HPDE6-E6E7 (cell line): Measurements from ENCODE around the gene GSK3A.

Source experiments
- DNase-seq: peaks from one replicate; pipeline ENCODE4 v3.0.0; 2011; ENCODE audit warnings: missing footprints; ENCODE audit errors: extremely low spot score

Gene GSK3A

DNA sequence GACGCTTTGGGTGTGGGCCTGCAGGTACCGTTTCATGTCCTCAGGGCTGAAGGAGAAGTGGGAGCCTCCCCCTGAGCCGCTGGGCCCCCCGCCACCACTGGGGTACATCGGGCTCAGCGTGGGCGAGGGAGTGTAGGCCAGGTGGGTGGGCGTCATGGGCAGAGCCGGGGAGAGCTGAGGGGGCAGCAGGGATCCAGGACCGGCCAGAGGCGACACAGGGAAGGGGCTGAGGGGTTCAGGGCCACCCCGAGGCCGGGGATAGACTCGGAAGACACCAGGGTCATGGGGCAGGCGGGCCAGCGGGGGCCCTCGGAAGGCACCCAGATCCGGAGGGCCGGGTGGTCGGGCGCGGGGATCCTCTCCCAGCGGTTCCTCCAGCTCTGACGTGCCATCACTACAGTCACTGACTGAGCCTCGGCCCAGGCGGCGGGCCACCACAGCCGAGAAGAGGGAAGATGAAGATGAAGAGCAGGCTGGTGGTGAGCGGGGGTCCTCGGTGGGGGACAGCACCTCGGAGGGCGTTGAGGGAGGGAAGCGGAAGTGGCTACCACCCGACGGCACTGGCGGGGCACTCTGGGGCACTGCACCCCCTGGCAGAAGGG is 6.8 kb upstream of the GSK3A start:
- DNase-seq = no peak

DNA sequence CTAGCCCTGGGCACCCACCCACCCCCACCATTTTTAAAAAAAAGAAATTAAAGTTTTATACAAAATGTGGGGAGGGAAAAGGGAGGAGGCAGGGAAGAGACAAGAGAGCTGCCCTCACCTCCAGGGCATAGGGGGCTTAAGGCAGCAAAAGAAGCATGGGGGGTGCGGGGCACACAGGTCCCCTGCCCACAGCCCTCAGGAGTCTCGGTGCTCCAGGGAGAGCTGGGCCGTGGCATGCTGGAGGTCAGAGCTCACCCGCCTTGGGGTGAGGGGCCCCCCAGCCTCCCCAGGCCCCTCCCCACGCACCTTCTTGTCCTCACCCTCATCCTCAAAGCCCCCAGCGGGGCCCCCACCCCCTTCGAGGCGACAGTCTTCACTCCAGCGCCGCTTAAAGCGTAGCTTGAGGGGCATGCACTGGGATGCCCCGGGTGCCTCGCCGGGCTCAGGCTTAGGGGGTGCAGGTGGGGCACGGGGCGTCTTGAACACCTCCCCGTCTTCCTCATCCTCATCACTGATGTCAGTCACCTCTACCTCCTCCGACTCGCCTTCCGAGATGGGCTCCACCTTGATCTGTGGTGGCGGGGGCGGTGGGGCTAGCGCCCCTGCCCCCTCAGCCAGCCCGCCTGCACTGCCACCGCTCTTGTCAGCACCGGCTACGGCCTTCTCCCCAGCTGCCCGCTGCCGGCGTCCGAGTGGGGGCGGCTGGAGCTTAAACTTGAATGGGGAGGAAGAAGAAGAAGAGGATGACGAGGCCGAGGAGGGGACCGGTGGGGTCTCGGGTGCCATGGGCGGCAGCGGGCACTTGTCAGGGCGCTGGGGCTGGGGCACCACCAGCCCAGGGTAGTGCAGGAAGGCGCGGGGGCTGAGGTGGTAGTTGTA is 6.1 kb upstream of the GSK3A start:
- DNase-seq = no peak

DNA sequence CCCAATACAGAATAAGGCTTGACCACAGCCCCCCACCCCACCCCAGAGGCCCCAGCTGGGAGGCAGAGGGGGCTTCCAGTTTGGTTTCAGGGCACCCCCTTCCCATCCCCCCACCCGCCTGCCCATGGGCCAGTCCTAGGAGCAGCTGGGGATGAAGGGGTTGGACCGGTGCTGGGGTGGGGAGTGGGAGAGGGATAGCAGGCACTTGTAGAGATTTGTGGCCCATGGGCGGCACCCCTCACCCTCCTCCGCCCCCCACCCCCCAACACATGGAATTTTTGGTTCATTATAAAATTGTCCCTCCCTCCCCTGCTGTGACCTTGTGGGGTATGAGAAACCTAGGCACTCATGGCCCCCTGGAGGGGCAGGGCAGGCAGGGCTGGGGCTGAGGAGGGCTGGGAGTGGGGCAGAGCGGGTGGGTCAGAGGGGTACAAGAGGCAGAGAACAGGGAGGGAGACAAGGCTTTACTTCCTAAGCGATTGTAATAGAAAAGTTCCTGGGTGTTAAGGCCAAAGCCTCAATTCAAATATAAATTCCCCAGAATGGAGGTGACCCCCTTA is 5.3 kb upstream of the GSK3A start:
- DNase-seq = no peak

DNA sequence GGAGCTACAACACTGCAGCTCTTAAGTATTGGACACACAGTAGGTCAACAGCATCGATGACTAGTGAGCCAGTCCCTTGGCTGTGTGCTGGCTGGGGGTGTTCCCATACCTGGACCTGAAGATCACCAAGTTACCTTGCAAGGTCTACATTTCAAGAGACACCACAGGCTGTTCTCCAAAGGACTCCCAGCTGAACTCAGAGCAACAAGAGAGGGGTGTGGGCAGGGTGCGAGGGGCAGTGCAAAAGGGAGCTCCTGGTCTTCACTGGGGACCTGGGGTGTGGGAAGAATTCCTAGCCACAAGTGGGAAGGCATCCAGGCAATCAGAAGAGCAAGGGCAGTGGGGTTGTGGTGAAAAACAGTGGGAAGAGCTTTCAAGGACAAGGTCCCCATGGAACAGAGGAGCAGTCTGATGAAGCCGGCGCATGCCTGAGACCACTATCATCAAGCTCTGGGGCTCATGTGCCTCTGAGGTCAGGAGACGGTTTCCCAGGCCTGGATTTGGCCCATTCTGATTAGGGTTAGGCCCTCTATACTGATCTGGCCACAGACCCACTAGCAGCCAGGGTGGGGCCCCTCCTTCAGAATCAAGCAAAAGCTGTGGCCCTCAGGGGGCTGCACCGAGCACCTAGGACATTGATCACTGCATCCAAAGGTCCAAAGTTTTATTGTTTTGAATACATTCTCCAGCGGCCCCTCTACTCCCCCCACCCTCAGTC is 4.7 kb upstream of the GSK3A start:
- DNase-seq = no peak

DNA sequence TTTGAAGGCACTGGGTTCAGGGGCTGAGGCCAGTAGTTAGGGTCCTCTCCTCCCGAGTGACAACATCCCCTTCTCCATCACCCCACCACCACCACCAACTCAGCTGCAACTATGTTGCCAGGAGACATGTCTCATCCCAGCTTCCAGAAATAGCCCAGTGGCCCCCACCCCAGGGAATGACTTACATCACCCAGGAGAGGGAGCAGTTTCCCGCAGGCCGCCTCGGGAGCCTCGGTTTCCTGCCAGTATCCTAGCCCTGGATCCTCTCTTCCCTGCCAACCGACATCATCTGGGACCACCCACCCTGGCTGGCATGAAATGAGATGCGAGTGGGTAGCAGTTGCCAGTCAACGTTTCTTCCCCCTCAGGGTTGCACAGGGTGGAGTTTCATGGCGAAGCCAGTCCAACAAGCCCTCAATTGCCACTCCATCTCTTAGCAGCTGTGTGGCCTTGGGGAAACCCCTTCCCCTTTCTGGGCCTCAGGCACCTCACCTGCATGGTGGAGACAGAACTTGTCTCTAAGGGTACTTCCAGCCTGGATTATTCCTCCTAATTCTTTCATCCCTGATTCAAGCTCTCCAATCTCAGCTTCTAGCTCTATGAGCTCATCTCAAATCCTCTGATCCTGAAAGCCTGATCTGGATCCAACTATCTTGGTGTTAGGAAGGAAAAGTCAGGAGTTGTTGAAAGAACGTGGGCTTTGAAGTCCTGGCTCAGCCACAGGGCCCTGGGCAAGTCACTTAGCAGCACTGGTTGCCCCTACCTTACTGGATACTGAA is 3.9 kb upstream of the GSK3A start:
- DNase-seq = peak; percentile 61

DNA sequence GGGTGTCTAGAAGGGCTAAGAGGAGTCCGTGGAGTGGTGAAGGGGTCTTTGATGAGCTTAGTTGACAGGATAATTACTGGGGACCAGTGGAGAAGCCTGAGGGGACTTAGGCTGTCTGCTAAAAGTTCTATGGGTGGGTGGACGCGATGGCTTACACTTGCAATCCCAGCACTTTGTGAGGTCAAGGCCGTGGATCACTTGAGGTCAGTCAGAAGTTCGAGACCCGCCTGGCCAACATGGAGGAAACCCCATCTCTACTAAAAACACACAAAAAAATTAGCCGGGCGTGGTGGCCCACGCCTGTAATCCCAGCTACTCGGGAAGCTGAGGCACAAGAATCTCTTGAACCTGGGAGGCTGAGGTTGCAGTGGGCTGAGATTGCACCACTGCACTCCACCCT is 2.8 kb upstream of the GSK3A start:
- DNase-seq = no peak

DNA sequence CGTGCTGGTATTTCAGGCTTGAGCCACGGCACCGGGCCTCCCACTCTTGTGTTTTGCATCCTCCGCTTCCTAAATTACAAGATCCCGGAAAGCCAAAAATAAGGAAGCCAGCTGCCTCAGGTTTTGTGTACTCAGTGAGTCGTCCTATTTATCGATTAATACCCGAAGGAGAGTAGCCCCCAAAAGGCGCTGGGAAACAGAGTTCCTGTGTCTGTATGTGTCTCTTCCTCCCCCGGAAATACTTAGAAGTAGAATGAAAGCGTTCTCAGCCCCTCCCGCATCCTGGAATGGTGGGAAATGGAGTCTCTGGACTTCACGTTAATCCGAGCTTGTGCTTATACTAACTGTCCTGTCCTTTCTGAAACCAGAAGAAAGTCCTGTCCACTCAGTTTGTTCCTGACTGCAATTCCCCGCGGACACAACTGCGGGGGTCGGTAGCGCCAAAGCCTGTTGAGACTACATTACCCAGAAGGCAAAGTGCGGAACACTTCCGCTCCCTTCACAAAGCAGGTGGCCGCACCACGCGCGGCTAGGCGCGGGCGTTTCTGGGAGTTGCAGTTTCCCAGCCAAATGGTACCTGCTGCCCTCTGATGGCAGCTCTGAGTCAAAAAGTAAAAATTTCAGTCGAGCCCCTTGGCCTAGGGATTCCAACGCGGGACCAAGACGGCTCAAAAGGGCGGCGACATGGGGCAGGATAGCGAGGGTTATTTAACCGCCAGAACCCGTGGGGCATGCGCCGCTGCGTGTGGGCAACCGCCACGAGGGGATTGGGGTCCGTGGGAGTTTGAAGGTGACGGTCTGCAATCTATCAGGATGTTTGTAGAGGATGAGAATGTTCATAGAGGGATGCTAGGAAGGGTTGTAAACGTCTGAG is 2.2 kb upstream of the GSK3A start:
- peak; percentile 73 for DNase-seq

DNA sequence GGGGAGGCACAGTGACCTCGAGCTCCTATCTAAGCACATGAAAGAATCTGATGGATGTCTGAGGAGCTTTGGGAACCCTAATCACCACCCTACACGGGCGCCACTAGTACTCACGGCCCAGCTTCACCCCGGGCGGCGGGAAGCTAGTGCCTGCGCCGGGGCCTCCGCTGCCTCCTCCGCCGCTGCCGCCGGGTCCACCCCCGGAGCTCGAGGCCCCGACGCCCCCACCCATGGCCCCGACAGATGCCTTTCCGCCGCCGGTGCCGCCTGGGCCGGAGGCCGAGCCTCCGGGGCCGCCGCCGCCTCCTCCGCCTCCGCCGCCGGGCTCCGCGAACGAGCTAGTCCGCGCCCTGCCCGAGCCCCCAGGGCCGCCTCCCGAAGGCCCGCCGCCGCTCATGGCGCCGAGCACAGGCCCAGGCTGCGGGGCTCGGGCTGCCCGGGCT is 312 bp downstream of the GSK3A start:
- DNase-seq = no peak

DNA sequence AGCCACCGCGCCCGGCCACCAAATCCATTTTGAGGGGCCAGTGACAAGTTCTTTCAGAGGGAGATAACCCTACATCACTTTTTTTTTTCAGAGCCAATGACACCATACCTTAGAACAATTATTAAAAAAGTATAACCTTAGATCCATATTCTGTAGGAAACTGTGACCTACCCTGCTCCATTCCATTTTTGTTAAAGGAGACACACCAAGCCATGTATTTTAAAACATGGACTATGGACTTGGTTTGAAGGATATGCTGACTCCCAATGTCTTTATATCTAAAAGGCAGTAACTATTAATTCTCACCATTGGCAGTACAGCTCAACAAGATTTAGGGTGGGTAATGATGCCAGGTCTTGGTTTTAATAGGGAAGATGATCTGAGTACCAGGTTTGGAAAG is 1.1 kb downstream of the GSK3A start:
- DNase-seq = no peak

DNA sequence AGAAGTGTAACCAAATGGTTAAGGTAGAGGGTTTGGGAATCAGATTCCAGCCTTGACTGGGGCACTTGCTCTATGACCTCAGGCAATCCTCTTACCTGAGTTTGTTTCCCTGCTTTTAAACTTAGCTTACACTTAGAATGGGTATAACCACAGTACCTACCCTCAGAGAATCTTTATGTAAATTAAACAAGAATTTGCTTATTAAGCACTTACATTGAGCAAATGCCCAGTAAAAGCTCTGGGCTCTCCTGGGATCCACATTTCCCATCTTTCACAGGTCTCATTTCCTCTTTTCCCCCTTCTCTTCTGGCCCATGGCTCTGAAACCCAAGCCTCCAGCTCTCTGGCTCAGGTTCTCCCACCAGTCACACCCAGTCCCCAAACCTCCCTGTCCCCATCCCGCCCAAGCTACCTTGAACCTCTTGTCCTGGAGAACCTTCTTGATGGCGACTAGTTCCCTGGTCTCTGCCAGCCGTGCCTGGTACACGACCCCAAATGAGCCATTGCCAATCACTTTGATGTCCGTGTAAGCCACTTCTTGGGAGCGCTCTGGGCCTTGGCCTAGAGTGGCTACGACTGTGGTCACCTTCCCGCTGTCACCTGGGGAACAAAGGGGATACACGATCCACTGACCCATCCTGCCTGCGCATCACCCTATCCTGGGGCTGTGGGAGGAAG is 2.7 kb downstream of the GSK3A start:
- no peak for DNase-seq

DNA sequence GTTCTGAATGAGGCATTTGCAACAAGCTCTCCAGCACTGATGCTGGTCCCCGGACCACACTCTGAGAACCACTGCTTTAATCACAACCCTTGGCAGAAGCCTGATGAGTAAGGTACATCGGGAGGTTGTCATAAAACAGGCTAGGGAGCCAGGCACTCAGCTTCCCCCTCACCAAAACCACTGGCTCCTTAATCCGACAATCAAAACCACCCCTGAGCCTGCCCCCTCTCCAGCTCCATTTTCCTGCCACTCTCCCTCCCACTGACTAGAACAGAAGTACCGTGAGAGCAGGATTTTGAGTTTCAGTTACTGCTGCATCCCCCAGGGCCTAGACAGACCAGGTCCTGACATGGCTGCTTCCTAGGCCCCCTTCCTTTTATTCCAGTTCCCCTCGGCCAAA is 7.2 kb downstream of the GSK3A start:
- DNase-seq = no peak

DNA sequence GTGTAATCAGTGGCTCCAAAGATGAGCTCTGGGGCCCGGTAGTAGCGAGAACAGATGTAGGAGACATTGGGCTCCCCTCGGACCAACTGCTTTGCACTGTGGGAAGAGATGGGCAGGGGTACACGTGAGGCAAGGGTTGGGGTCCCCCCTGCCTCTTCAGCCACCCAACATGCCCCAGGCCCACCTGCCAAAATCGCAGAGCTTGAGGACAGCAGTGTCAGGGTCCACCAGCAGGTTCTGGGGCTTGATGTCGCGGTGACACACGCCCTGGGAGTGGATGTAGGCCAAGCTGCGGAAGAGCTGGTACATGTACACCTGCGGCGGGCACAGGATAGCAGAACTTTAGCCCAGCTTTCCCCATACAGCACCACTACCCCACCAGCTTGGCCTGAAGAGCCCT is 8.0 kb downstream of the GSK3A start:
- DNase-seq = no peak

DNA sequence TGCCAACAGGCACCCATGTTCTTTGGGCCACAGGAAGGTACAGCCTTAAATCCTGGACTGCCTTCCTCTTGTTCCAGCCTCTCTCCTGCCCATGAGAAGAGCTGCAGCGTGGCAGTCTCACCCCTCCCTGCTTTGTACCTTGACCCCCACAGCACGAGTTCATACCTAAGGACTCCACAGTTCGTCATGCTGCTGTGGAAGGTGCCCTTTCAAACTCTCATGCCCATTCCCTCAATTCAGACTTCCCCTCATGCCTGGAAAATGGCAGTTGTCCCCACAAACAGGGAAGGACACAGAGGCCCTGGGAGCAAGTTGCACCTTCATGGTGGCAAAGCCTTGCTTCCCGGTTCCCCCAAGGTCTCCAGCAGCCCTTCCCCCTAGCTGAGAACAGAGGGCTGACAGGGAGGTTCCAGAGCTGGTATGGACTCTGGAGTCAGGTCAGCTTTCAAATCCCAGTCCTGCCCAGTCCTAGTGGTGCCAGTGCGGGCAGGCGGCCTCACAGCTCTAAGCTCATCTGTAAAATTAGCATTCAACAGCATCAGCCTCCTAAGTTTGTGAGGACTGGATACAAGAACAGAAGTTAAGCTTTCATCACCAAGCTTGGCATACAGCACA is 8.6 kb downstream of the GSK3A start:
- no peak for DNase-seq

DNA sequence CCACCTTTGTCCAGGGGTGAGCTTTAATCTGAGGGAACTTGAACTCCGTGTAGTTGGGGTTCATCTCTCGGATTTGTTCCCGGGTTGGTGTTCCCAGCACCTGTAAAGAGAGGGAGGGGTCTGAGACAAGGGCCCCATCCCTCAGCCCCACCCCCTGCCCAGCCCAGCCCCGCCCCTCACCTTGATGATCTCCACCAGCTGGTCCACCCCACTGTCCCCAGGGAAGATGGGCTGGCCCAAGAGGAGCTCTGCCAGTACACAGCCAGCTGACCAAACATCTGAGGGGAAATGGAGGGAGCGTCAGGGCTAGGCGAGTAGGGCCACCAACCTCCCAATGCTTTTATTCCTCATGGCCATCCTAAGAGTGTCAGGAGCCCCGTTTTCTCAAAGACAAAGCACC is 9.3 kb downstream of the GSK3A start:
- no peak for DNase-seq

DNA sequence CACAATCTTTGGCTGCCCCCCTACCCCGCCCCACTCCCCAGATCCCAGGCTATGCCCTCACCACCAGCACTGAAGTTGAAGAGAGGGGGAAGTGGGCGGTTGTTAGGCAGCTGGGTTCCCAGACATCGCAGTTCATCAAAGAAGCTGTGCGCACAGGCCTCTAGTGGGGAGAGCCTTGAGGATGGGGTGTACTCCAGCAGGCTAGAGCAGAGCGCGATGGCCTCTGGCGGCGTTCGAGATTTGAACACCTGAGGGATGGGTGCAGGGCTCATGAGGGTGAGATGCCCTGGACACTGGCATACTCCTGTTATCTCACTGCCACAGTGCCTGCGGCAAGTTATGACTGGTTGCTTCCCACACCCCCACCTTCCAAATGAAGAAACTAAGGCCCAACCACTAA is 10.0 kb downstream of the GSK3A start:
- no peak for DNase-seq

DNA sequence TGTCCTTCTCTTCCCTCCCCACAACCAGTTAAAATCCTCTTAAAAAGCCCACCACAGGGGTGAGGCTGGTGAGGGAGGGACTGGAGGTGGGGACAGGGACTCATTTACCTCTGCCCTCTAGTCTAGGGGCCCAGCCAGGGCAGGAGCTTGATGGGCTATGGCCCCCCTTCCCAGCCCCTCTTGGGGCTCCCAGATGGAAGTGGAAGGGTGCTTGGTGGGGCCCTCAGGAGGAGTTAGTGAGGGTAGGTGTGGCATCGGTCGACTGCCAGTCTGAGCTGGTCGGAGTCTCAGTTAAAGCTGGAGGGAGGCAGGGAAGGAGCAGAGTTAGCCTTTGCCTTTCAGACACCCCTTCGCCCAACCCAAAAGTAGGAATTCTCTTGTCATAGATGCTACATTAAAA is 11.8 kb downstream of the GSK3A start:
- no peak for DNase-seq

DNA sequence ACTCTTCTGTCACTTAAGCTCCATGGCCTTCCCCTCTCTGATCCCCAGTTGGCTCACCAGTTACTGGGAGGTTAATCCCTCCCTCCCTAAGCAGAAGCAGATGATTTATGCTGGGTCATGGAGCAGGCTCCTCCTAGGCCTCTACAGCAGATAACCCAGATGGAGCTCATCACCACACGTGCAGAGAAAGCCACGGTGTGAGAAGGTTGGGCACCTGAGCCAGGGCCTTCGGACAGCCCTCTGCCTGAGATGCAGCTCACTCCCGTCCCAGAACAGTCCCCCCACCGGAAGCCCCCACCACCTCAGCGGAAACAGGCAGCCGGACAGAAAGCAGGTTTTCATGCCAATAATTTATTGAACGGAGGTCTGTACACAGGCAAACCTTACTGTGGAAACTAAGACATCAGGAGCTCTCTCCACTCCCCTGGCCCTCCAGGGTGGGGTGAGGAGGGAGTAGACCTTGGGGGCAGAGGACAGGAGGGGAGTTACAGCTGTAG is 12.5 kb downstream of the GSK3A start:
- DNase-seq = no peak

DNA sequence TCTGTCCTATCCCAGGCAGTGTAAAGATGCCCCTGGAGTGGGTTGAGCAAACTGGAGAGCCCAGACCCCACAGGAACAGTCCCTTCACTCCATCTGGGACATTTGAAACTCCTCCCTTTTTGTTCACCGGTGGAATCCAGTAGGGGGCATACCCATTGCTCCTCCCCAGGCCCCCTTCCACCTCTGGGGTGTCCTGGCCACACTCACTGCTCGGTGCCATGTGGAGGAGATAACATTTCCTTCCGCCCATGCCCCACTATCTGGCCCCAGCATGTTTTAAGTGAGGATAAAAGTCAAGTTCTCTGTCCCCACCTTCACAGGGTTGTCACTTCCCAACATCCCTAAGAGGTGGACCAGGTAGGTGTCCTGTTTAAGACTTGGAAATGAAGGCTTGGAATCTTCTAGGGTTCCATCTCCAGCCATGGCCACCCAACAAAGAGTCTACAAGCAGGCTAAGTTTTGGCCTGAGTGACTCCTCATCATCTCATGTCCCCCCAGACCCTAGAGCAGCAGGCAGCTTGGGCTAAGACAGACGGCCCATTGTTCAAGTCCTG is 13.0 kb downstream of the GSK3A start:
- no peak for DNase-seq

DNA sequence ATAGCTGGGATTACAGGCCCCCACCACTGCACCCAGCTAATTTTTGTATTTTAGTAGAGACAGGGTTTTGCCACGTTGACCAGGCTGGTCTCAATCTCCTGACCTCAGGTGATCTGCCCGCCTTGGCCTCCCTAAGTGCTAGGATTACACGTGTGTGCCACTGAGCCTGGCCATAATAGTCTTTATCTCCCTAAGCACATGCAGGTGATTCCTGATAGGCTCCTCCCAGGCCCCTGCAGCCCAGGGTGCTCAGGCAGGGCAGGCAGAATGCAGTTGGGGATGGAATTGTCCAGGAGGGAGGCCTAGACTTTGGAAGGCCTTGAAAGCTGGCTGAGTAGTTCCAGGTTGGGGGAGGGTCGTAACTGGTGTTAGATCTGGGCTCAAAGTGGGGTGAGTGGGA is 13.8 kb downstream of the GSK3A start:
- DNase-seq = no peak
